Endothelial cell of umbilical vein (primary cell): Measurements from ENCODE around the gene PAX3. TPM values are rescaled to one million over a fixed set of nuclear protein-coding genes. Genes with fewer than 3 reads are reported as not detected.

ENCODE experiments used
- BruUV-seq: library from RNA; stranded (reverse); fragments of 400-500 nt; replicated peaks from 2 replicates; lab custom pipeline; 2021; lab: Mats Ljungman, UMichigan
- CTCF ChIA-PET: fragments of 300-600, 350-600 bp; sonication (Branson Sonifier 250); formaldehyde crosslinking; loops from one replicate; lab custom pipeline; 2021; ENCODE audit warnings: antibody characterized with exemption, inconsistent platforms; lab: Charles Lee
- POLR2A ChIA-PET: fragments of 300-600, 350-600 bp; sonication (Branson Sonifier 250); formaldehyde crosslinking; loops from one replicate; lab custom pipeline; 2021; ENCODE audit warnings: antibody characterized with exemption, inconsistent platforms; lab: Charles Lee
- DNase-seq: peaks from one replicate; pipeline ENCODE4 v3.0.0-alpha.2; 2011; ENCODE audit warnings: low read depth, low spot score
- FAIRE-seq: peaks from 2 replicates; lab custom pipeline; 2011; peaks lifted over from hg19 to GRCh38; lab: Jason Lieb, UNC
- H2AFZ ChIP-seq: 2 replicates; pipeline ENCODE4 v1.6.0; 2012; ENCODE audit warnings: low read depth, low read length, control low read depth, inconsistent platforms
- H3K27ac ChIP-seq: 2 replicates; pipeline ENCODE4 v1.5.1; 2011; ENCODE audit warnings: low read depth, mild to moderate bottlenecking, control low read depth, low read length, moderate library complexity; ENCODE audit not compliant: insufficient read depth
- H3K27me3 ChIP-seq, 2 experiments: 2 replicates each; pipeline versions ENCODE4 v1.6.0 to v1.6.1; 2011; ENCODE audit warnings: low read length in 2 of 2, mixed read lengths in 1 of 2; ENCODE audit not compliant: control insufficient read depth in 2 of 2, insufficient read depth in 2 of 2
- H3K36me3 ChIP-seq, 2 experiments: 2 replicates in 1 of 2; 3 replicates in 1 of 2; pipeline ENCODE4 v1.5.1; 2011; ENCODE audit warnings: low read length in 2 of 2, mild to moderate bottlenecking in 1 of 2, moderate library complexity in 1 of 2; ENCODE audit not compliant: control insufficient read depth in 2 of 2, insufficient read depth in 2 of 2; ENCODE audit errors: extremely low read depth in 1 of 2
- H3K4me1 ChIP-seq: 3 replicates; pipeline ENCODE4 v1.5.1; 2011; ENCODE audit warnings: mild to moderate bottlenecking, low read length; ENCODE audit not compliant: control insufficient read depth, insufficient read depth; ENCODE audit errors: extremely low read depth
- H3K4me2 ChIP-seq: 2 replicates; pipeline ENCODE4 v1.6.1; 2011; ENCODE audit warnings: low read length, control low read depth, mixed read lengths; ENCODE audit not compliant: insufficient read depth
- H3K4me3 ChIP-seq, 3 experiments: fragments of 200-600 bp in 1 of 3; sonication (generic), shearing (Covaris generic) in 1 of 3; replicated peaks in 1 of 3; 2 replicates each; pipeline ENCODE4 v1.5.1; 2011 to 2016; ENCODE audit warnings: control low read depth in 3 of 3, low read length in 3 of 3, mild to moderate bottlenecking in 2 of 3, inconsistent platforms in 1 of 3, low read depth in 1 of 3, moderate library complexity in 1 of 3; ENCODE audit not compliant: insufficient read depth in 1 of 3
- H3K79me2 ChIP-seq: 2 replicates; pipeline ENCODE4 v1.6.0; 2012; ENCODE audit warnings: low read length, inconsistent platforms; ENCODE audit not compliant: control insufficient read depth, insufficient read depth
- H3K9ac ChIP-seq: replicated peaks from 2 replicates; pipeline ENCODE3; 2011; ENCODE audit warnings: low read length, control low read depth; ENCODE audit not compliant: insufficient read depth; ENCODE audit errors: extremely low read depth
- H3K9me1 ChIP-seq: replicated peaks from 3 replicates; pipeline ENCODE4 v1.6.0; 2011; ENCODE audit warnings: mild to moderate bottlenecking, low read length; ENCODE audit not compliant: control insufficient read depth, insufficient read depth; ENCODE audit errors: extremely low read depth
- H3K9me3 ChIP-seq: replicated peaks from 2 replicates; pipeline ENCODE4 v1.5.1; 2012; ENCODE audit warnings: low read length, inconsistent platforms; ENCODE audit not compliant: control insufficient read depth, insufficient read depth
- H4K20me1 ChIP-seq: replicated peaks from 2 replicates; pipeline ENCODE3; 2011; ENCODE audit warnings: mild to moderate bottlenecking, low read length; ENCODE audit not compliant: control insufficient read depth, insufficient read depth; ENCODE audit errors: extremely low read depth
- CTCF ChIP-seq, 2 donors: IDR thresholded peaks; 1 replicate in 1 of 2; 2 replicates in 1 of 2; pipeline ENCODE4 v1.5.1; 2011; ENCODE audit warnings: low read length in 2 of 2, mild to moderate bottlenecking in 2 of 2, moderate library complexity in 2 of 2, control low read depth in 1 of 2, inconsistent platforms in 1 of 2, low read depth in 1 of 2; ENCODE audit not compliant: insufficient read depth in 1 of 2; ENCODE audit errors: extremely low read depth in 1 of 2
- EZH2 ChIP-seq: IDR thresholded peaks from 2 replicates; pipeline ENCODE4 v1.6.1; 2012; ENCODE audit warnings: borderline replicate concordance, low read depth, mild to moderate bottlenecking, moderate library complexity, low read length, inconsistent platforms; ENCODE audit not compliant: severe bottlenecking
- FOS ChIP-seq: IDR thresholded peaks from 2 replicates; pipeline ENCODE4 v1.6.1; 2011; ENCODE audit warnings: mild to moderate bottlenecking, low read length, moderate library complexity, borderline replicate concordance; ENCODE audit not compliant: insufficient read depth
- GATA2 ChIP-seq: IDR thresholded peaks from 2 replicates; pipeline ENCODE4 v1.7.0; 2011; ENCODE audit warnings: low read depth, mild to moderate bottlenecking, moderate library complexity, mixed read lengths, low read length; ENCODE audit not compliant: insufficient read length, insufficient read depth
- JUN ChIP-seq: IDR thresholded peaks from 2 replicates; pipeline ENCODE4 v1.6.1; 2011; ENCODE audit warnings: borderline replicate concordance, low read depth; ENCODE audit not compliant: insufficient read length, insufficient read depth
- MAX ChIP-seq: IDR thresholded peaks from 2 replicates; pipeline ENCODE4 v1.6.1; 2011; ENCODE audit not compliant: insufficient read depth, insufficient read length
- MYC ChIP-seq: IDR thresholded peaks from one replicate; pipeline ENCODE4 v1.6.1; 2011; ENCODE audit warnings: mild to moderate bottlenecking, low read depth, low read length
- POLR2A ChIP-seq: IDR thresholded peaks from 2 replicates; pipeline ENCODE4 v1.6.1; 2012; ENCODE audit warnings: low read depth, mild to moderate bottlenecking, control low read depth, low read length
- POLR2AphosphoS5 ChIP-seq: IDR thresholded peaks from 2 replicates; pipeline ENCODE4 v1.6.1; 2012; ENCODE audit warnings: low read depth, mild to moderate bottlenecking, control low read depth, low read length, moderate library complexity; ENCODE audit not compliant: insufficient read depth
- dilution Hi-C: fragments of 300-500 bp; cut with MboI; formaldehyde crosslinking; loops from one replicate; pipeline ENCODE4 v1.15.0; 2019; ENCODE audit warnings: low sequenced_read_pairs; ENCODE audit not compliant: extremely low pct_ligation_motif_present
- intact Hi-C: fragments of 100-400 bp; cut with micrococcal nuclease; formaldehyde crosslinking; loops from one replicate; pipeline ENCODE4 v1.10.0; 2022
- polyA plus RNA-seq, 4 experiments: library from polyadenylated mRNA; depleted of rRNA in 3 of 4; stranded (reverse) in 3 of 4; unstranded in 1 of 4; fragments of >200 nt; gene quantifications; 2 replicates each; pipeline versions ENCODE4 v1.2.1 to v1.2.3, GENCODE V29; 2011 to 2012; ENCODE audit warnings: missing spikeins in 1 of 4
- total RNA-seq: library from RNA; stranded (reverse); gene quantifications from 2 replicates; pipeline ENCODE4 v1.2.3, GENCODE V29; 2021

Gene PAX3
- total and polyA plus RNA-seq, 2 donors (not counting 3 experiments of a cell fraction or from before 2014, with no cell fraction given) = not detected

- H3K36me3 ChIP-seq = no peaks in the 10 kb centered on the region
- H3K4me1 ChIP-seq = no peaks in the 10 kb centered on the region
- FAIRE-seq (no peak), DNase-seq (no peak)
- H3K27me3 ChIP-seq = no peaks in the 10 kb centered on the region
- no peak overlapping the region for H3K4me3 ChIP-seq
- BruUV-seq = no TSS peak
- no peak for TF ChIP-seq GATA2
- TF ChIP-seq FOS = no peak
- TF ChIP-seq POLR2A = no peak
- no peak for TF ChIP-seq EZH2
- no peak for TF ChIP-seq CTCF (IDR thresholded peaks at IDR 0.05; ENCODE audit: extremely low read depth in 1 of 2, insufficient read depth in 1 of 2, low read depth in 1 of 2, low read length in 2 of 2)
- TF ChIP-seq MAX = no peak
- no peak for TF ChIP-seq JUN
- no peak for TF ChIP-seq MYC
- no peak for TF ChIP-seq POLR2AphosphoS5
- H3K27ac ChIP-seq = no peak overlapping the region
- ChIA-PET POLR2A (no interaction called here), CTCF (no interaction called here)
- no peaks in the 10 kb centered on the region for H3K9me1 ChIP-seq
- dilution Hi-C loops (no loop called here), intact Hi-C loops (no loop called here)
- no peak overlapping the region for H3K9ac ChIP-seq
- no peaks in the 10 kb centered on the region for H3K9me3 ChIP-seq
- no peaks in the 10 kb centered on the region for H4K20me1 ChIP-seq
- no peaks in the 10 kb centered on the region for H3K79me2 ChIP-seq
- no peak overlapping the region for H2AFZ ChIP-seq
- H3K4me2 ChIP-seq = no peak overlapping the region
Observed at GRCh38 chr2:222268311-222268990, 30.3 kb downstream of the PAX3 start.
